Putamen (tissue), 1 donor: Measurements from ENCODE around the gene FGF4.
"Not testable (repeated sequence)": the region's sequence is repeated elsewhere in the genome, so short reads cannot be mapped to it uniquely, and the experiment has no call there.

Experiments
- DNase-seq: peaks from one replicate; pipeline ENCODE4 v3.0.0-alpha.2; 2016; ENCODE audit warnings: low spot score

Gene FGF4

DNA sequence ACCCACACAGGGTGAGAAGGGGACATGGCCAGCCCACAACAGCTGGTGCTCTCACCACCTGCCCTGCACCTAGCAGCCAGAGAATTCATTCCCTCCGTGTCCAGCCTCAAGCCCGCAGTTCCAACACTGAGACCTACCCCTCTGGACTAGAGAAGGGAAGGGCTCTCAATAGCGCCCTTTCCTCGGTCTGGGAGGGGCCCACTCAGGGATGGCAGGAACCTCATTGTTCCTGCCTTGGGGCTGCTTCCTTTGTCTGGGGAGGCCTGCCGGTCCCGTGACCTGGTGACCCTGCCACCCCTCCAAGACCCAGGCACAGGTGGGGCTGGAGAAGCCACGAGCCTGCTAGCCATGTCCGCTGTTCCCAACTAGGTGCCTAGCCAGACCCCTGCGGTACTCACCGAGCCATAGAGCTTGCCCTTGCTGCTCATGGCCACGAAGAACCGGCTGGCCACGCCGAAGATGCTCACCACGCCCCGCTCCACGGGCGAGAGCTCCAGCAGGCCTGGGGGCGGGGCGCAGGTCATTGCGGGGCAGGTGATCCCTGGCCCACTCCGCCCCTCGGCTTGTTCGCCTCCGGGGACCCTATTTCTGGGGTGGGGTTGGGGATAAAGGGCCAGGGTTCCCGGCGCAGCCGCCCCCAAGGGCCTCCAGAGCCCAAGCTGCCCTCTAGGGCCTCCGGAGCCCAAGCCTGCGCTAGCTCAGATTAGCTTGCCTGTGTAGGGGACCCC is 1.4 kb downstream of the FGF4 start:
- DNase-seq: no peak

DNA sequence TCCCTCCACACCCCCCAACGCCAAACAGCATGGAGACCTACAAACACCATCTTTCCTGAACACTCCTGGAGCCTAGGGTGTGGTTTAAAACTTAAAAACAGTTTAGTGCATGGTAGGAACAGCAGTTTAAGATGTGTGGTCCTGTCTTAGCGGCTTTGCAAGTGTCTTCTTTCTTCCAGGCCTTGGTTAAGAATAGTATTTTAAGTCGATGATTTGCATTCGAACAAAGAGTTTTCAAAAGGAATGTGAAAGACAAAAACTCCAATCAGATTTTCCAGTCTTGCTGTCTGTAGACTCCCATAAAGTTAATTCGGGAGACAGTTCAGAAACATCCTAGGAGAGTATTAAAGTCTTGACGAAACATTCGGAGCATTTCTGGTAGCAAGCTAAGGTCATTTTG is 3.7 kb downstream of the FGF4 start:
- no peak for DNase-seq

DNA sequence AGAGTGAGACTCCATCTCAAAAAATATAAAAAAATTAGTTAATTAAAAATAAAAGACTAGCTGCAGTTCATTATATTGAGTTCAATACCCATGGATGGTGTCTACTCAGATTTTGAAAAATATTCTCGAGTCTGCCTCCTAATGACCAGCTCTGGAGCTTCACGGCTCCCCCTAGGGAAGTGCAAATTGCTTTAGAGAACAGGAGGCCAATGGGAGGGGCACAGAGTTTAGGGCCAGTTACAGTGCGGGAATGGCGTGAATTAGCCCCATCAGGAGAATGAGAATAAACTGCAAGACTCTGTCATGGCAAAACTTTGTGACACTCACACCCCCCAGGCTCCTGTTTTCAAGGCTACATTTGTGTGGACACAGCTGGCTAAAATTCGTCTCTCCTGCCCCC is 4.6 kb downstream of the FGF4 start:
- DNase-seq: no peak

DNA sequence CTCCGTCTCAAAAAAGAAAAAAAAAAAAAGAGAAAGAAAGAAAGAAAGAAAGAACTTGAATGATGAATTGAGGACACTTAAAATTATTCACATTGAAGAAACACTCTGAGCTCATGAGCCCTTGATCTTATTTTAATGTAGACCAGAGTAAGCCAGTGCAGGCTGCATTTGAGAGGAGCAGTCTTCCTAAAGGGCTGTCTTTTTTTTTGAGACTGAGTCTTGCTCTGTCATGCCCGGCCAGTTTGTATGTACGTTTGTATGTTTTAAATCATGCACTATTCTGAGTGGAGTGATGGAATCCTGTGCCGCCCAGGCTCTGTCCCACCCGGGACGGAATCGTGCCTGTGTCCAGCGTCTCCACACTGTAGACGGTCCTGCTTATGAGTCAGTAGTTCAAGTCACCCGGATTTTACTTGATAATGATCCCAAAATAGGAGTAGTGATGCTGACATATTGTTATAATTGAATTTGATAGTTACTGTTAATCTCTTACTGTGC is 9.6 kb downstream of the FGF4 start:
- no peak for DNase-seq

DNA sequence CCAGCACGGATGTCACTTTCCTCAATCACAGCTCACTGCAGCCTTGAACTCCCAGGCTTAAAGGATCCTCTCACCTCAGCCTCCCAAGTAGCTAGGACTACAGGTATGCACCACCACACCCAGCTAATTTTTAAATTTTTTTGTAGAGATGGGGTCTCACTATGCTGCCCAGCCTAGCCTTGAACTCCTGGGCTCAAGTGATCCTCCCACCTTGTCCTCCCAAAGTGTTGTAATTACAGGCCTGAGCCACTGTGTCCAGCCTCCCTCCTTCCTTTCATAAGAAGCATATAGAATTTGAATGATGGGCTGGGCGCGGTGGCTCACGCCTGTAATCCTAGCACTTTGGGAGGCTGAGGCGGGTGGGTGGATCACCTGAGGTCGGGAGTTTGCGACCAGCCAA is 10.2 kb downstream of the FGF4 start:
- not testable (repeated sequence) for DNase-seq

DNA sequence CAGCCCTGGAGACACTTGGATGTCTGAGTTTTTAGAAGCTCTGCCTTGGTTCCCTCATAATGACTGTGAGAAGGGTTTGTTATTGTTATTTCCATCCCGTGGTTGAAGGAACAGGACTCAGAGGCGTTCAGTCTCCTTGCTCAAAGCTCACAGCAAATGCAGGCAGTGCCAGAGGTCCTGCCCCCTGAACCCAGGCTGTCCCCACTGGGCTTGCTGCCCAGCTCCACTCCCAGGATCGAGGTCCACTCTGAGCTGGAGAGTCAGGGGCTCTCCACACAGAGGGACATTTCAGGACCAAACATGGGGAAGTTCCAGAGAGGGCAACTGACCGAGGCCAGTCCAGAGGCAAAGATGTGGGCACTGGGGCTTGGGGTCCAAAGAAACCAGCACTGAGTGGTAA is 14.8 kb downstream of the FGF4 start:
- no peak for DNase-seq

DNA sequence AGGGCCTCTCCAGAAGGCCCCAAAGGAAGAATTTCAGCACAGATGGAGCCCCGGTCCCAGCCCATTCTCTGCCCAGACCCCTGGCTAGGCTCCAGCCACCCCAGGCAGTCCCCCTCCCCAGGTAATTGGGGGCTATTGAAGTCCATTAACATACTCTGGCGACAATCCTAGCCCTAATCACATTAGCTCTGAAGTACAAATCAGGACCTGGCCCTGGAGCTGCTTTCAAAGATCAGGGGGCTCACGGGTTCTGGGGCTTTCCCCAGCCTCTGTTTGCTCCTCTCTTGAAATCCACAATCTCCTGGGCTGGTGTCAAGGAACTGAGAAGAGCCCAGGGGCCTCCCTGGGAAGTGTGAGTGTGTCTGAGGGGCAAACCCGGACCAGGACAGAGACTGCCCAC is 22.3 kb downstream of the FGF4 start:
- no peak for DNase-seq

DNA sequence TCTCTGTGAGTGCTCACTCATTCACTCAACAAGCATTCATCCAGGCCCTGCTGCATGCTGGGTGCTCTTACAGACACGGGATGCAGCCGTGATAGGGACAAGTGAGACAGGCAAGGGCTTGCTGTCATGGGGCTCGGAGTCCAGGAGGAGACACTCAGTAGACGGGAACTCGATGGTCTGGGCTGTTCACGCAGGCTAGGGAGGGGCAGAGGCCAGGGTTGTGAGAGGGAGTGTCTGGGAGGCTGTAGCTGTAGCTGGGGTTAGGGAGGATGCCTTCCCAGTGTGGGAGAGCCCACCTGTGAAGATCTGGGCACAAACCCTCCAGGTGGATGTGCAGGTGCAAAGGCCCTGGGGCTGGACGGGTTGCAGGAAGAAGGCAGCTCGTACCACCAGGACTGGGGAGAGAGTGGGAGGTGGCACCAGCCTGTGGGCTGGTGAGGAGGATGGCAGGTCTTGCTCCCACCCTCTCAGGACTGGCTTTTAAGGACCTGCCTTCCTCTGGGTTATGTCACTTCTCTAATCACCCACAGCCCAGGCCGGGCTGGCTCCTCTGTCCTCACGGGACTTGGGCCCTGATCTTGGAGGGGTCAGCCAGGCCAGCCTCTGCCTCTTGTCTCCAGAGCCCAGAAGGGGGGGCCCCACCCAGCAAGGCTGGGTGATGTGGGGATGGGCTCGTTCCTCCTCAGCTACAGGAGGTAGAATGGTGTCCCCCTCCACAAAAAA is 24.1 kb downstream of the FGF4 start:
- no peak for DNase-seq

DNA sequence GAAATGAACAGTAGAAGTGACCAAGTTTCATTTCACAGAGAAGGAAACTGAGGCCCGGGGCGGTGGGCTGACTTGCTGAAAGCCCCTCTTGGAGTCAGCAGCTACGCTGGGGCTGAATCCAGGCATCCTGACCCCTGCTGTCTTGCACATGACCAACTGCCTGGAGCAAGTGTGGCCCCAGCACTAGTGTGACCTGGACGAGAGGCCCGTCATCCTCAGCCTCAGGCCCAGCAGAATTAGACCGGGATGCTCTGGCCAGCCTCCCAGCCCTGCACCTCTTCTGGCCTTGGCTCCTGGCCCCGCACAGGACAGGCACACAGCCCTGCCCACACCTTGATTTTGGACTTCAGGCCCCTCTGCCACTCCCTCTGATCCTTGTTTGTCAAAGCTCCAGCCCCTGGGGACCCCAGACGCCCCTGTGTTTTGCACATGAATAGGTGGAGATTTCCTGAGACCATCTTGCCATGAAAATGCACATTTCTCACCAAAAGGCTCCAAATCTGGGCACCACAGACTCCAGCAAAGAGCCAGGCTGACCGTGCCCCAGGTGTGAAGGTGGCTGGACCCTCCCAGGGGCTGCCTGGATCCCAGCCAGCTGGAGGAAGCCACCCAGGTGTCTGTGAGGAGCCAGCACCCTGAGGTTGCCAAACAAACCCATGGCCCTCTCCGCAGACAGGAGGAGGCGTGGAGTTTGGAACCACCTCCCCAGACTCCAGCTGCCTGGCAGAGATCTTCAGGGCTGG is 24.9 kb downstream of the FGF4 start:
- DNase-seq: no peak

DNA sequence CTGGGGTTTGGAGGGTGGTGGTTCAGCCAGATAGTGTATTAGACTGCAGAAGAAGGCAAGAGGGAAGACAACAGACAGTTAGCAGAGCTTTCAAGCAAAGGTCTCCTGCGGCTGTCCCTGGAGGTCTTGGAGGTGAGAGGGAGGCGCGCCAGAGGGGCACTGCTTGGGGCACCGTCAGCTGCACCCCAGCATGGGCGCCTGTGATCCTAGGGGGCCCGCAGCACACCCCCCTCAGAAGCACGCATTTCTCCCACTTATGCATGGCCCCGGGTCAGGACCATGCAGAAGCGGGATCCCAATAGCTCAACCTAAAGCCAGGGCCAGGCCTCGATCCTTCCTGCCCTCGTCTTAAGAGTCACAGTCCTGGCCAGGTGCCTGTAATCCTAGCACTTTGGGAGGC is 26.5 kb downstream of the FGF4 start:
- no peak for DNase-seq

DNA sequence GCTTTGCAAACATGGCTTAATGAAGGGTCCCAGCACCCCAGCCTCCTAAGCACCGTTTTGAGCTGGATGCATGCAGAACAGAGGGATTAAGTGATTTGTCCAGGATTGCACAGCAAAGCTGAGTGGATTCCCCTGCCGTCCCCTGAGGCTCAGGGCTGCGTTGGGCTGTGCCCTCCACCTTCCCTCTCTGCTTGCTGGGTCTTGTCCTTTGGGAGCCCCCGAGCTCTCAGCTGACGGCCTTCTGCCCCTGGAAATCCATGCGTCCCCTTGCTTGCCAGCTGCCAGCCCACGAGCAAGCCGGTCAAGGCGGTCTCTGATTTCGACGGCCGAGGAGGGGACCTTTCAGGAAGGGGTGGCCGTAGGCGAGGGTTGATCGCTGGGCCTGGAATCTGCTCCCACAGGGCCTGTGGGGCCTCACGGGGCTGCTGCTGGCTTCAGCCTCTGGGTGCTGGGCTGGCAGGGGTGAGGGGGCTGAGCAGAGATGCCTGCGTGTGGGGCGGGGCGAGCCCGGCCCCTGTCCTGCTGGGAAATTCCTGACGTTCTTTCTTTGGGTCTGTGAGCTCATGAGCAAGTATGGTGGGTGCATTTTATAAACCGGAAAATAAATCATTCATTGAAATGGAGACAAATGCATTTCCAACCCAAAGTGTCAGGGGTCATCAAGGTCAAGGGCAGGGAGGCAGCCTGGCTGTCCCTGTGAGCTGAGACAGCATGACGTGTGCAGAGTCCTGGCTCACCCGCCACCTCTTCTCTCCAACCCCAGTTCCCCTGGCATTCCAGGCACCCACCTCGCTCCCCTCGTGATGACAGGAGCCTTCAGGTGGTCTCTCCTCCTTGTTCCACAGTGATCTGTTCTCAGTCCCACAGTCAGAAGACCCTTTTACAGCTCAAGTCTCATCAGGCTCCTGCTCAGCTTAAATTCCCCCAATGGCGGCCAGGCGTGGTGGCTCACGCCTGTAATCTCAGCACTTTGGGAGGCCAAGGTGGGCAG is 28.1 kb downstream of the FGF4 start:
- DNase-seq: no peak

DNA sequence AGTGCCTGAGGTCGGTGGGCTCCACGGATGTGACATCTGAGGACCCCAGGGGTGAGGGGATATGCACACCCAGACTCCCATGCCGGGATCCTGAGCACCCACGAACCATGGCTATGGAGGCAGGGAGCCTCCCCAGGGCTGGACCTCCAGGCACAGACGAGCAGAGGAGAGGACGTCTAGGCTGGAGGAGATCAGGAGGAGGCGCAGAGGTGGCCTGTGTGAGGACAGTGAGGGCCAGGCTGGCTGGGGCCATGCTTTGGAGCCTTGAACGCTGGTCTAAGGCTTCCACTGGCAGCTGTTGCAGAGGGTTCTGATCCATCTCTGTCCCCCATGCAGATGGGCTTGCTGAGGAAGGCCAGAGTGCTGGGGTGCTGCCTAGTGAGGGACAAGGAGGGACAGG is 29.0 kb downstream of the FGF4 start:
- no peak for DNase-seq

DNA sequence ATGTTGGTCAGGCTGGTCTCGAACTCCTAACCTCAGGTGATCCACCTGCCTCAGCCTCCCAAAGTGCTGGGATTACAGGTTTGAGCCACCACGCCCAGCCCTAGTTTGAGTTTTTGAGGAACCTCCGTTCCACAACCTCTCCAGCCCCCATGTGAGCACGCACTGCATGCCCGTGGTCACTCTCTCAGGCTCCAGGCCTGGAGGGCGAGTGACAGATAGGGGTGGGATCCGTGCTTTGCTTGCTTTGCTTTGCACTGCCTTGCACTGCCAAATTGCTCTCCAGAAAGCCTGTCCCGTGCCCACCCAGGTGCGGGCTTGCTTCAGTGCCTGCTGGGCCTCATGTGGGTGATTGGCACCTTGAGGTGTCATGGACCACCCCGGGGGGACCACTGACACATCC is 29.9 kb downstream of the FGF4 start:
- DNase-seq: no peak

DNA sequence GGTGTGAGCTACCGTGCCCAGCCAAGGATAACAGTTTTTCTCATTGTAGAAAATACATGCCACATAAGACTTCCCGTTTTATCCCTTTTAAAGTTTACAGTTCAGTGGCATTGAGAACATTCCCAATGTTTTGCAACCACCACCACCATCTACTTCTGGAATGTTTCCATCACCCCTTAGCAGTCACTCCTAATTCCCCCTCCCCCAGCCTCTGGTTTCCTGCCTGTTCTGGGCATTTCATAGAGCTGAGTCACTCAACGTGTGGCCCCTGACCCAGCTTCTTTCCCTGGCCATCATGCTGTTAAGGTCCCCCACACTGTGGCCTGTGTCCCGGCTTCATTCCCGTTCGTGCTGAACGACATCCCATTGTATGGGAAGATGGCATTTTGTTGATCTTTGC is 30.7 kb downstream of the FGF4 start:
- no peak for DNase-seq

DNA sequence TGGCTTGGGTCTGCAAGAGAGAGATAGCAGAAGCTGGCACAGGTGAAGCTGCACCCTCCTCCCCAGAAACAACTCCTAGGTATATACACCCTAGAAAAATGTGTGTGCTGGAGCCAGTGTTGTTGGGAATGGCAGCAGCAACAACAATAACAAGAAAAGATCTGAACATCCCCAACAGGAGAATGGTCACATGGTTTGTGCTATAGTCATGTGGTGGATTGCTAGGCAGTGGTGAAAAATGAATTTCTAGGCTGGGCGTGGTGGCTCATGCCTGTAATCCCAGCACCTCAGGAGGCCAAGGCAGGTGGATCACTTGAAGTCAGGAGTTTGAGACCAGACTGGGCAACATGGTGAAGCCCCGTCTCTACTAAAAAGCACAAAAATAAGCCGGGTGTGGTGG is 40.3 kb downstream of the FGF4 start:
- DNase-seq: no peak

DNA sequence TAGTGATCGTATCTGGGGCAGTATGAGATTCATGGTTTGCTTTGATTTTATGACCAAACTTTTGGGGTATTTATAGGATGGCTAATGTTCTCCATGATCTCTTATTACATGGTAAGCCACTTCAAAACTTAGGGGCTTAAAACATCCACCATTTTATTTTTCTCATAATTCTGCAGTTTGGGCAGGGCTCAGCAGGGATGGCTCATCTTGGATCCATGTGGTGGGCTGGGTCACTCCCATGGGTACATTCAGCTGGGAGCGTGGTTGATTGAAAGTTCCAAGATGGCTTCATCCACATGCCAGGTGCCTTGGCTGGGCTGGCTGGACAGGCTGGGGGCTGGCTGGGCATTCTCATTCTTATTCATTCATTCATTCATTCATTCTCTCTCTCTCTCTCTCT is 40.8 kb downstream of the FGF4 start:
- no peak for DNase-seq

DNA sequence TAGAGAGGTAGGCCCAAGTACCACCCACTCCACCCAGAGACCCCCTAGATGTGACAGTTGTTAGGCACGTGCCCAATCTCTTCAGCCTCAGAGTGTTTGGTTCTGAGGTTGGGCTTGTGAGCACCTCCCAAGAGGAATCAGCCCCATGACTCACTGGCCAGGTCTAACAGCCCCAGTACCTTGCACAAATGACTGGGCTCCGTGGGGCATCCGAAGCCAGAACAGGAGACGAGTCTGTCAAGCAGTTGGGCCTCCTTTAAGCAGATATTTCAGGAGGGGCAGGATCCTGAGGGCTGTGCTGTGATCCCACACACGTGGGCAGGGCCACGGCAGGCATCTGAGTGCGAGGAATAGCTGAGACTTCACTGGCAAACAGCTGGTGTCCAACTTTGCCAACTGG is 42.2 kb downstream of the FGF4 start:
- DNase-seq: no peak

DNA sequence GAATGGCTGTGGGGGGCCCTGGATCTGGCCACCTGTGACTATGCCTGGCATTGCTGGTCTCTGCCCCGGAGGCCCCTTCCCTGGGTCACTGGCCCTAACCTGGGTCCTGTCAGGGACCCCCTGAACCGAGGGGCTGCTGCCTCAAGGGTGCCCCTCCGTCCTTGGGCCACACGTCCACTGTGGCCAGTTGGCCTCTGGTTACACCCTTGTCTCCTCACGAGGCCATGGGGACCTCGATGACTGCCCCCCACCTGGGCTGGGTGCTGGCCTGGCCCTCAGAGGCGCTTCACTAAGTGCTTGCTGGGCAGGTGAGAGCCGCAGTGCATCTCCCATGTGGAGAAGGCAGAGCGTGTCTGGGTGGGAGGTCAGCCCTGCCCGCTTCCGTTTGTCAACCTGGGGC is 44.0 kb downstream of the FGF4 start:
- DNase-seq: no peak

DNA sequence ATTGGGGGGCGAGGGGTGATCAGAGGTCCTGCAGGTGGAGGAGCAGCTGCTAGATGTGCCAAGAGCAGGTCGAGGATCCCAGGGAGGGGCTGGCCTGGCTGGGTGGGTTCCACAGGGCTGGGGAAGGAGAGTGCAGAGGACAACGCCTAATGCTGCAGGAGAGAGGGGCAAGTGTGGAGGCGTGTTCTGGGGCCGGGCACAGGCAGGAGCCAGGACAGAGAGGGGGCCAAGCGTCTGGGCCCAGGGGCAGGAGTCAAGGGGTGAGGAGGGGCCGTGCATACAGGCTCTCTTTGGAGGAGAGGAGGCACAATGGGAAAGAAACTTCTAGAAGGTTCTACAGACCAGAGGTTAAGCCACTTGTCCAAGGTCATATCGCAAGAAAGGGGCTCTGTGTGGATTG is 44.6 kb downstream of the FGF4 start:
- DNase-seq: no peak

DNA sequence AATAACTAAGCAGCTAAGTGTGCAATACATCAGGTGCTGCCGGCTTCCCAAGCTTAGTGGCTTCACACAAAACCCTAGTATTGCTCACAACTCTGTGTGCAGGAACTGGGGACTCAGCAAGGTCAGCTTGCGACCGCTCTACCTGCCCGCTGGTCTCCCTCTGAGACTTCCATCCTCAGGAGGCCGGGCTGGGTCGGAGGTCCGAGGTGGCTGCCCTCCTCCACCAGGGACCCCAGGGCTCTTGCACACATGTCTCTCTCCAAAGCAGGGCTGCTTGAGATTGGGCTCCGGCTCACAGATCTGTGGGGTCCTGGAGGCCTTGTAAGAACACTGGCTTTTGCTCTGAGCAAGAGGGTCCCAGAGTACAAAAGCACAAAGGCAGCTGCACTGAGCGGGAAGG is 45.9 kb downstream of the FGF4 start:
- no peak for DNase-seq

DNA sequence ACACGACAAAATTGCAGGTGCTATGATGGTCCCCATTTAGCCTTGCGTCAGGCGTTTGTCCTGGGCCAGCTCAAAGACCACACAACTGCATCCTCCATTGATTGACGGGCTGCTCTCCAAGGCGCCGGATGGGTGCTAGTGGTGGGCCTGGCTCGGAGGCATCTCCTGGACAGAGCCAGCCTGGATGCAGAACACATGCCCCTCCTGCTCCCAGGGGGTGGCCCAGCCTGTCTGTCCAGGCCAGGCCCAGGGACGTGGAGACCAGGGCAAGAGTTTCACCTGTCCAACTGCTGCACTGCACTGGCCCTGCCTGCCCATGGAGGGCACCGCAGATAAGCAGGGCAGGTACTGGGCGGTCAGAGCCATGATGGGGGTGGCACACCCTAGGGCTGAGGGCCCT is 47.9 kb downstream of the FGF4 start:
- no peak for DNase-seq

DNA sequence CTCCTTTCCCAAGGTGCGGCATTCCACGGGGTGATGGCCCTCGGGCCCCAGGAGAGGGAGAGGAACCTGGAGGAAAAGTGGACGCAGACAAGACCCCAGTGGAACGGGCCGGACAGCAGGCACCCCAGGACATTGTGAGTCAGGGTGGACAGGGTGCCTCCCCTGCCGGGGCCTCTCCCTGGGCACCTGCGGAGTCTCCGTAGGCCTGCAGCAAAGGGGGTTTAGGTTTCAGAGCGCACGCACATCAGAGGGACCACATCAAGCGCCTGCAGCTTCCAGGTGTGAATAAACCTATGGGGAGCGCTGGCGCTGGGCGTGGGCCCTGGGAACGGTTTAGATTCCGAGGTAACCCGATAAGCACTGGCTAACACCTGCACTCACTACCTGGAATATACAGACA is 48.7 kb downstream of the FGF4 start:
- DNase-seq: no peak
